ENCODE data around the gene EML6. TPM values are rescaled to one million over a fixed set of nuclear protein-coding genes. Genes with fewer than 3 reads are reported as not detected.

Gene EML6
- total RNA-seq, 1 donor from 2014 or later: 0.90 TPM

DNA sequence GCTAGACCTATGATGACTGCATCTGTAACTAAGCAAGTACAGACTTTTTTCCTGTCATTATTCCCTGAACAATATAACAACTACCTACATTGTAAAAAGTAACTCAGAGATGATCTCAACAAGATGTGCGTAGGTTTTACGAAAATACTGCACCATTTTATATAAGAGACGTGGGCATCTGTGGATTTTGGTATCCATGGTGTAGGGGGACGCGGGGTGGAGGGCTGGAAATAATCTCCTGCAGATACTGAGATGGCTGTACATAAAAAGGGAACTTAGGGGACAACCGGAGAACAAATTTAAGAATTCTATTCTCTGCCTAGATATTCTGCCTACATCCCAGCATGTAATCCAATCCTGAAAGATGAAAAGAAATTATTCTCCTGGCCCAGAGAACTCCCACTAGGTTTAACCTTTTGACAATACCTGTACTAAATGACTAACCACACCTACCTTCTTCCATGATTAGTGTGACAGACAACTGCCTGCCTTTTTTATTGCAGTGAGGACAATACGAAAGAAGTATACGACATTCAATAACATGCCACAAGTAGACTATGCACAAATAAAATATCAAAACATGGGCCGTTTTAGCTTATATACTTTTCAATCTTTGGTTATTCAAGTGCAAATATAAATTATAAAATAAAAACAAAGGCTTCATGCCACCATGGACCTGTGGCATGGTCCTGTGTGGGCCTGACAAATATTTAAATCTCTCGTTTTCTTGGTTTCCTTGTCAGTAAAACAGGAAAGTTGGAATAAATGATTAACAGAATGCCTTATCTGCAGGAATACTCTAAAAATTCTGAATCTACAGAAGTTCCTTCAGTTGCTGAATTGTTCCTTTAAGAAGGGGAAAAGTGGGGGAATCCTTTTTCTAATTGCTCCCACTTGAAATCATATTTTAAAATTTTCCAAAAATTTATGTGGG, 280.5 kb downstream of the EML6 start:
- Mint-ChIP-seq H3K27ac (ENCODE audit: unreplicated experiment) (no peak overlapping the region), H3K27me3 (ENCODE audit: unreplicated experiment) (peaks cover 1% of the 10 kb centered on the region), H3K9me3 (ENCODE audit: unreplicated experiment) (no peaks in the 10 kb centered on the region), H3K4me3 (ENCODE audit: unreplicated experiment) (no peak overlapping the region), H3K36me3 (ENCODE audit: low read depth, unreplicated experiment) (no peaks in the 10 kb centered on the region), H3K4me1 (ENCODE audit: unreplicated experiment) (peaks cover 33% of the 10 kb centered on the region)
- TF ChIP-seq, protein P1, sequence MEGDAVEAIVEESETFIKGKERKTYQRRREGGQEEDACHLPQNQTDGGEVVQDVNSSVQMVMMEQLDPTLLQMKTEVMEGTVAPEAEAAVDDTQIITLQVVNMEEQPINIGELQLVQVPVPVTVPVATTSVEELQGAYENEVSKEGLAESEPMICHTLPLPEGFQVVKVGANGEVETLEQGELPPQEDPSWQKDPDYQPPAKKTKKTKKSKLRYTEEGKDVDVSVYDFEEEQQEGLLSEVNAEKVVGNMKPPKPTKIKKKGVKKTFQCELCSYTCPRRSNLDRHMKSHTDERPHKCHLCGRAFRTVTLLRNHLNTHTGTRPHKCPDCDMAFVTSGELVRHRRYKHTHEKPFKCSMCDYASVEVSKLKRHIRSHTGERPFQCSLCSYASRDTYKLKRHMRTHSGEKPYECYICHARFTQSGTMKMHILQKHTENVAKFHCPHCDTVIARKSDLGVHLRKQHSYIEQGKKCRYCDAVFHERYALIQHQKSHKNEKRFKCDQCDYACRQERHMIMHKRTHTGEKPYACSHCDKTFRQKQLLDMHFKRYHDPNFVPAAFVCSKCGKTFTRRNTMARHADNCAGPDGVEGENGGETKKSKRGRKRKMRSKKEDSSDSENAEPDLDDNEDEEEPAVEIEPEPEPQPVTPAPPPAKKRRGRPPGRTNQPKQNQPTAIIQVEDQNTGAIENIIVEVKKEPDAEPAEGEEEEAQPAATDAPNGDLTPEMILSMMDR (IDR thresholded peaks at IDR 0.05; ENCODE audit: unreplicated experiment): no peak
- DNase-seq (ENCODE audit: low spot score): no peak

DNA sequence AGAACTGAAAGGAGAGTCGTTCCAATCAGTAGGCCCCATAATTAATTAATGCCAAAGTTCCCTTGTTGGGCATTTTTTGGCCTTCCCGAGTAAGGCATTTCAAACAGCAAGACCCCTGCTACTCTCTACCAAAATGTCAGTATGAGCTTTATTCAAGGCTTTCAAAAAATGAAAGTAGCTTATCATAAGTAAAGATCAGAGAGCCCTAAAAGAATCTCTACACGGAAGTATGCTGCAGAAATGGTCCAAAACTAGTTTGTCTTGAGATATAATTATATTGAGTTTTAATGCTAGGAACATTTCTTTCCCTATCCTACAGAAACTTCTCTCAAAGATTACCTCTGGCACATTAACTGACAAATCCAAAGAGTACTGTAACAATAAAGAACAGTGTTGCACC, 282.8 kb downstream of the EML6 start:
- Mint-ChIP-seq H3K4me3 (ENCODE audit: unreplicated experiment) (no peak overlapping the region), H3K27me3 (ENCODE audit: unreplicated experiment) (peaks cover 1% of the 10 kb centered on the region), H3K27ac (ENCODE audit: unreplicated experiment) (no peak overlapping the region), H3K36me3 (ENCODE audit: low read depth, unreplicated experiment) (no peaks in the 10 kb centered on the region), H3K9me3 (ENCODE audit: unreplicated experiment) (no peaks in the 10 kb centered on the region), H3K4me1 (ENCODE audit: unreplicated experiment) (peaks cover 38% of the 10 kb centered on the region)
- TF ChIP-seq, protein P1 (IDR thresholded peaks at IDR 0.05; ENCODE audit: unreplicated experiment): no peak
- DNase-seq (ENCODE audit: low spot score): no peak

DNA sequence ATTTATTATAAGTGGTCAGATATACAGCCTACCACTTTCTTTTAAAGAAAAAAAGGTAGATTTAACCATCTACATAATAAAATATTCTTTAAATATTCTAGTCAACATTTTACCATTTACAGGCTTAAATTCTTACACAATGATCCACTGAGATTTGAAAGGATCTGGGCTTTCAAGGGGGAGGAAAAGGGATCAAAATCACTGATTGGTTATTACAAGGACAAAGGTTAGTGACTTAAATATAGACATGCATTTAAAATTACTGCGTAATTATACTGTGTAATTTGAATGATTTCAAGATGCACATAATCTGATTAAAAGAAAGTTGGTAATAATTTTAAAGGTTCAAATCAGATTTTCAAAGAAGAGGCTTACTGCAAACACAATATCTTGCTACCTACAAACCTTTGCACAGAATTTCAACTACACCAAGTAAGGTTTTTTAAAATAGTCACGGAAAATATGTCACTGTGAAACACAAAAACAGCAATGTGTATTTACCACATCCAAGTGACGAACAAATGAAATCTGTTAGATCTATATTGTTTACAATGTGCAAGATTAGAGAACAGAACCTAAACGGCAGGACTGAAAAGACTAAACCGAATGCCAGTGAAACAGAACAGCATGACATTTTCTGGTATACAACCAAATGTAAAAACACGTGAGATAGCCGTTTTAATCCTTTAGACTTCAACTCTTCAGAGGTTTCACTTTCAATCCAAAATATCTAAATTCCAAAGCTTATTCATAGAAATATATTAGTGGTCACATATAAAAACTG, 286.0 kb downstream of the EML6 start:
- no peaks in the 10 kb centered on the region for H3K36me3 Mint-ChIP-seq (ENCODE audit: low read depth, unreplicated experiment)
- H3K4me3 Mint-ChIP-seq (ENCODE audit: unreplicated experiment): no peak overlapping the region
- DNase-seq (ENCODE audit: low spot score): no peak
- H3K4me1 Mint-ChIP-seq (ENCODE audit: unreplicated experiment): peaks cover 50% of the 10 kb centered on the region
- peaks cover 2% of the 10 kb centered on the region for H3K27me3 Mint-ChIP-seq (ENCODE audit: unreplicated experiment)
- TF ChIP-seq, protein P1 (IDR thresholded peaks at IDR 0.05; ENCODE audit: unreplicated experiment): no peak
- no peaks in the 10 kb centered on the region for H3K9me3 Mint-ChIP-seq (ENCODE audit: unreplicated experiment)
- no peak overlapping the region for H3K27ac Mint-ChIP-seq (ENCODE audit: unreplicated experiment)

DNA sequence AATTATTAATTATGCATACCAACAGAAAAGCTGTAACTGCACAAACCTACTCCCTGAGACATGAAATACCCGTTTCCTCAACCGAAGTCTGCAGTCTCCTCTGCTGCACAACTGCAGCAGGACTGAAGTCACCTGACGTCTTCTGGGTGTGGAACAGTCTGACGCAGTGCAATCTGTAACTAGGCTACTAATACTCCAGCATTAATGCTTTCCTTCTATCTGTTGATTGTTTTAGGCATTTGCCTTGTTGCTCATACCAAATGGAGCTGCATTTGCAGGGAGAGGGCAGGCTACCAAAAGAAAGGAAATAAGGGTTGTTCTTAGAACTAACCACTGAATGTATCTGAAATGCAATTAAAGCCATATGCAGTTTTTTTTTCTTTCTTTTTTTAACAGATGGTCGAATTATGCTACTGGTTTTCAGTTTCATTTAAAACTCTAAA, 286.7 kb downstream of the EML6 start:
- Mint-ChIP-seq H3K36me3 (ENCODE audit: low read depth, unreplicated experiment) (no peaks in the 10 kb centered on the region), H3K9me3 (ENCODE audit: unreplicated experiment) (no peaks in the 10 kb centered on the region), H3K4me1 (ENCODE audit: unreplicated experiment) (peaks cover 54% of the 10 kb centered on the region), H3K27ac (ENCODE audit: unreplicated experiment) (no peak overlapping the region), H3K27me3 (ENCODE audit: unreplicated experiment) (peaks cover 3% of the 10 kb centered on the region), H3K4me3 (ENCODE audit: unreplicated experiment) (no peak overlapping the region)
- DNase-seq (ENCODE audit: low spot score): no peak
- TF ChIP-seq, protein P1 (IDR thresholded peaks at IDR 0.05; ENCODE audit: unreplicated experiment): no peak
